GM18511 (cell line): Measurements from ENCODE around the gene IL4I1.
A peak's percentile ranks its signal among the peaks of the same experiment; 100 is the strongest.

ENCODE experiments used
- ATAC-seq: cut with Tn5 transposase; IDR thresholded peaks from one replicate; pipeline ENCODE4 v1.9.1; 2021; ENCODE audit warnings: mild to moderate bottlenecking, moderate library complexity; ENCODE audit not compliant: unreplicated experiment

The IL4I1 gene

GRCh38 chr19:49866933-49867782 lies 29.5 kb downstream of the IL4I1 start, which contains the start of gene PNKP:
Gene PNKP (minus strand): TSS chr19:49867576. CDS start chr19:49867204, 372 bp downstream.
- peak; percentile 50 for ATAC-seq

- ATAC-seq: no peak
These were observed 31.8 kb downstream of the IL4I1 start for GRCh38 chr19:49864890-49865289.

GRCh38 chr19:49863935-49864320 lies 32.8 kb downstream of the IL4I1 start:
- no peak for ATAC-seq

- no peak for ATAC-seq
These were observed 33.3 kb downstream of the IL4I1 start for GRCh38 chr19:49863254-49863934.

- ATAC-seq: no peak
These were observed 34.1 kb downstream of the IL4I1 start for GRCh38 chr19:49862391-49863253.

GRCh38 chr19:49861541-49862378 lies 34.9 kb downstream of the IL4I1 start:
- ATAC-seq: no peak

GRCh38 chr19:49861107-49861506 lies 35.6 kb downstream of the IL4I1 start:
- no peak for ATAC-seq

GRCh38 chr19:49860336-49861102 lies 36.2 kb downstream of the IL4I1 start:
- ATAC-seq: no peak

GRCh38 chr19:49859682-49860335 lies 36.9 kb downstream of the IL4I1 start:
- ATAC-seq: no peak

GRCh38 chr19:49858088-49858985 lies 38.4 kb downstream of the IL4I1 start:
- ATAC-seq: no peak

- ATAC-seq: no peak
These were observed 38.9 kb downstream of the IL4I1 start for GRCh38 chr19:49857838-49858087.

GRCh38 chr19:49857061-49857837 lies 39.4 kb downstream of the IL4I1 start:
- no peak for ATAC-seq

- ATAC-seq: no peak
These were observed 40.1 kb downstream of the IL4I1 start for GRCh38 chr19:49856574-49857021.

- ATAC-seq: no peak
These were observed 40.8 kb downstream of the IL4I1 start for GRCh38 chr19:49855676-49856573.

GRCh38 chr19:49855277-49855675 lies 41.4 kb downstream of the IL4I1 start:
- ATAC-seq: no peak
